ENCODE data around the gene MYCBP2. TPM values are rescaled to one million over a fixed set of nuclear protein-coding genes. Genes with fewer than 3 reads are reported as not detected.
"Not testable (repeated sequence)": the region's sequence is repeated elsewhere in the genome, so short reads cannot be mapped to it uniquely, and the experiment has no call there.

MYCBP2 gene
- total RNA-seq, 1 donor from 2014 or later, result 75.4 TPM

GRCh38 chr13:77014906-77015685 lies 311.8 kb downstream of the MYCBP2 start:
- H3K27me3 Mint-ChIP-seq (ENCODE audit: low read depth), result no peaks in the 10 kb centered on the region
- no peak for TF ChIP-seq CTCF (conservative IDR thresholded peaks at IDR 0.05)
- H3K36me3 Mint-ChIP-seq (ENCODE audit: low read depth), result peaks cover 19% of the 10 kb centered on the region
- no peaks in the 10 kb centered on the region for H3K4me1 Mint-ChIP-seq
- no peaks in the 10 kb centered on the region for H3K9me3 Mint-ChIP-seq
- H3K27ac Mint-ChIP-seq (ENCODE audit: unreplicated experiment), result no peak overlapping the region
- no peak for DNase-seq (ENCODE audit: low read depth, low spot score)
- no peak overlapping the region for H3K4me3 Mint-ChIP-seq

- no peak overlapping the region for H3K4me3 Mint-ChIP-seq
- no peaks in the 10 kb centered on the region for H3K27me3 Mint-ChIP-seq (ENCODE audit: low read depth)
- H3K36me3 Mint-ChIP-seq (ENCODE audit: low read depth), result peaks cover 26% of the 10 kb centered on the region
- no peak for TF ChIP-seq CTCF (conservative IDR thresholded peaks at IDR 0.05)
- H3K4me1 Mint-ChIP-seq, result no peaks in the 10 kb centered on the region
- no peak for DNase-seq (ENCODE audit: low read depth, low spot score)
- no peaks in the 10 kb centered on the region for H3K9me3 Mint-ChIP-seq
- no peak overlapping the region for H3K27ac Mint-ChIP-seq (ENCODE audit: unreplicated experiment)
Measured at GRCh38 chr13:77013853-77014542, 312.9 kb downstream of the MYCBP2 start.

GRCh38 chr13:77009719-77010118 lies 317.2 kb downstream of the MYCBP2 start:
- peaks cover 24% of the 10 kb centered on the region for H3K36me3 Mint-ChIP-seq (ENCODE audit: low read depth)
- not testable (repeated sequence) for H3K27me3 Mint-ChIP-seq (ENCODE audit: low read depth); H3K4me3 Mint-ChIP-seq; DNase-seq (ENCODE audit: low read depth, low spot score); H3K27ac Mint-ChIP-seq (ENCODE audit: unreplicated experiment); H3K4me1 Mint-ChIP-seq; H3K9me3 Mint-ChIP-seq

GRCh38 chr13:77009011-77009410 lies 317.9 kb downstream of the MYCBP2 start:
- no peak for DNase-seq (ENCODE audit: low read depth, low spot score)
- Mint-ChIP-seq H3K36me3 (ENCODE audit: low read depth) (peaks cover 23% of the 10 kb centered on the region), H3K4me1 (no peaks in the 10 kb centered on the region), H3K9me3 (no peaks in the 10 kb centered on the region), H3K27ac (ENCODE audit: unreplicated experiment) (no peak overlapping the region), H3K4me3 (no peak overlapping the region), H3K27me3 (ENCODE audit: low read depth) (no peaks in the 10 kb centered on the region)
- TF ChIP-seq CTCF (conservative IDR thresholded peaks at IDR 0.05), result no peak

GRCh38 chr13:77008337-77008736 lies 318.6 kb downstream of the MYCBP2 start:
- H3K4me3 Mint-ChIP-seq; H3K4me1 Mint-ChIP-seq; DNase-seq (ENCODE audit: low read depth, low spot score); H3K27me3 Mint-ChIP-seq (ENCODE audit: low read depth); H3K27ac Mint-ChIP-seq (ENCODE audit: unreplicated experiment); H3K9me3 Mint-ChIP-seq: not testable (repeated sequence)
- H3K36me3 Mint-ChIP-seq (ENCODE audit: low read depth), result peaks cover 16% of the 10 kb centered on the region

- Mint-ChIP-seq H3K4me3 (no peak overlapping the region), H3K4me1 (no peaks in the 10 kb centered on the region), H3K9me3 (no peaks in the 10 kb centered on the region), H3K27me3 (ENCODE audit: low read depth) (no peaks in the 10 kb centered on the region), H3K27ac (ENCODE audit: unreplicated experiment) (no peak overlapping the region), H3K36me3 (ENCODE audit: low read depth) (peaks cover 13% of the 10 kb centered on the region)
- no peak for DNase-seq (ENCODE audit: low read depth, low spot score)
- TF ChIP-seq CTCF (conservative IDR thresholded peaks at IDR 0.05), result peak; percentile 69
Measured at GRCh38 chr13:77002590-77003190, 324.2 kb downstream of the MYCBP2 start.
